ENCODE measurements around the gene FOXC2. TPM values are rescaled to one million over a fixed set of nuclear protein-coding genes. Genes with fewer than 3 reads are reported as not detected.

The FOXC2 gene
- total RNA-seq, 4 donors from 2014 or later = 9.3 to 18.2 (median 14.1) TPM

- TF ChIP-seq EP300 (IDR thresholded peaks at IDR 0.05) (no peak), POLR2A (IDR thresholded peaks at IDR 0.05) (no peak)
- TF ChIP-seq, protein P1, sequence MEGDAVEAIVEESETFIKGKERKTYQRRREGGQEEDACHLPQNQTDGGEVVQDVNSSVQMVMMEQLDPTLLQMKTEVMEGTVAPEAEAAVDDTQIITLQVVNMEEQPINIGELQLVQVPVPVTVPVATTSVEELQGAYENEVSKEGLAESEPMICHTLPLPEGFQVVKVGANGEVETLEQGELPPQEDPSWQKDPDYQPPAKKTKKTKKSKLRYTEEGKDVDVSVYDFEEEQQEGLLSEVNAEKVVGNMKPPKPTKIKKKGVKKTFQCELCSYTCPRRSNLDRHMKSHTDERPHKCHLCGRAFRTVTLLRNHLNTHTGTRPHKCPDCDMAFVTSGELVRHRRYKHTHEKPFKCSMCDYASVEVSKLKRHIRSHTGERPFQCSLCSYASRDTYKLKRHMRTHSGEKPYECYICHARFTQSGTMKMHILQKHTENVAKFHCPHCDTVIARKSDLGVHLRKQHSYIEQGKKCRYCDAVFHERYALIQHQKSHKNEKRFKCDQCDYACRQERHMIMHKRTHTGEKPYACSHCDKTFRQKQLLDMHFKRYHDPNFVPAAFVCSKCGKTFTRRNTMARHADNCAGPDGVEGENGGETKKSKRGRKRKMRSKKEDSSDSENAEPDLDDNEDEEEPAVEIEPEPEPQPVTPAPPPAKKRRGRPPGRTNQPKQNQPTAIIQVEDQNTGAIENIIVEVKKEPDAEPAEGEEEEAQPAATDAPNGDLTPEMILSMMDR (IDR thresholded peaks at IDR 0.05) = no peak
- H3K27me3 ChIP-seq = peaks cover 0 to 4% of the 10 kb centered on the region in 2 donors
- H3K27ac ChIP-seq = peak overlapping the region in 2 of 4 donors; percentile 93 to 95
- peaks cover 0 to 25% (median 0%) of the 10 kb centered on the region in 3 donors for H3K36me3 ChIP-seq
- H3K4me1 ChIP-seq = peaks cover 0 to 31% (median 11%) of the 10 kb centered on the region in 4 donors
- 23 to 27% methylated on average over 17 of the region's 17 CpGs for WGBS, 2 donors
- DNase-seq (ENCODE audit: low spot score in 2 of 2) = no peak
- peak overlapping the region; percentile 86 to 98 (median 95) for H3K4me3 ChIP-seq
- no peaks in the 10 kb centered on the region for H3K9me3 ChIP-seq
Observed at GRCh38 chr16:86555704-86556075, 10.9 kb upstream of the FOXC2 start.

GRCh38 chr16:86556576-86556975 is 10.1 kb upstream of the FOXC2 start:
- Histone ChIP-seq H3K9me3 (no peaks in the 10 kb centered on the region), H3K27me3 (peaks cover 0 to 4% of the 10 kb centered on the region in 2 donors), H3K4me3 (no peak overlapping the region), H3K27ac (no peak overlapping the region), H3K4me1 (peaks cover 0 to 31% (median 11%) of the 10 kb centered on the region in 4 donors), H3K36me3 (peaks cover 0 to 16% (median 0%) of the 10 kb centered on the region in 3 donors)
- WGBS, 2 donors = 72 to 80% methylated on average over 5 of the region's 5 CpGs
- DNase-seq (ENCODE audit: low spot score in 2 of 2) = no peak
- no peak for TF ChIP-seq POLR2A (IDR thresholded peaks at IDR 0.05)
- no peak for TF ChIP-seq EP300 (IDR thresholded peaks at IDR 0.05)

GRCh38 chr16:86557587-86557986 is 9.0 kb upstream of the FOXC2 start:
- Histone ChIP-seq H3K9me3 (no peaks in the 10 kb centered on the region), H3K27ac (no peak overlapping the region), H3K36me3 (peaks cover 0 to 6% (median 0%) of the 10 kb centered on the region in 3 donors), H3K4me1 (peaks cover 0 to 29% (median 11%) of the 10 kb centered on the region in 4 donors), H3K27me3 (peaks cover 0 to 4% of the 10 kb centered on the region in 2 donors), H3K4me3 (no peak overlapping the region)
- WGBS, 2 donors = 79 to 84% methylated on average over 4 of the region's 4 CpGs
- DNase-seq (ENCODE audit: low spot score in 2 of 2) = no peak
- TF ChIP-seq POLR2A (IDR thresholded peaks at IDR 0.05) (no peak), EP300 (IDR thresholded peaks at IDR 0.05) (no peak)
- TF ChIP-seq, protein P1 (IDR thresholded peaks at IDR 0.05) = no peak

GRCh38 chr16:86558355-86559193 is 8.1 kb upstream of the FOXC2 start:
- no peak overlapping the region for H3K27ac ChIP-seq
- TF ChIP-seq EP300 (IDR thresholded peaks at IDR 0.05) (no peak), POLR2A (IDR thresholded peaks at IDR 0.05) (no peak)
- TF ChIP-seq, protein P1 (IDR thresholded peaks at IDR 0.05) = no peak
- peaks cover 0 to 4% of the 10 kb centered on the region in 2 donors for H3K27me3 ChIP-seq
- H3K4me3 ChIP-seq = no peak overlapping the region
- DNase-seq (ENCODE audit: low spot score in 2 of 2) = no peak
- H3K9me3 ChIP-seq = no peaks in the 10 kb centered on the region
- 72 to 76% methylated on average over 26 to 28 of the region's 28 CpGs for WGBS, 2 donors
- H3K4me1 ChIP-seq = peaks cover 0 to 28% (median 11%) of the 10 kb centered on the region in 4 donors
- H3K36me3 ChIP-seq = no peaks in the 10 kb centered on the region

- H3K9me3 ChIP-seq = no peaks in the 10 kb centered on the region
- H3K4me1 ChIP-seq = peaks cover 0 to 23% (median 6%) of the 10 kb centered on the region in 4 donors
- peaks cover 0 to 14% of the 10 kb centered on the region in 2 donors for H3K27me3 ChIP-seq
- H3K36me3 ChIP-seq = no peaks in the 10 kb centered on the region
- no peak overlapping the region for H3K4me3 ChIP-seq
- no peak for DNase-seq (ENCODE audit: low spot score in 2 of 2)
- TF ChIP-seq POLR2A (IDR thresholded peaks at IDR 0.05) = no peak
- TF ChIP-seq, protein P1 (IDR thresholded peaks at IDR 0.05) = no peak
- no peak for TF ChIP-seq EP300 (IDR thresholded peaks at IDR 0.05)
- H3K27ac ChIP-seq = no peak overlapping the region
- 80 to 81% methylated on average over 8 to 9 of the region's 9 CpGs for WGBS, 2 donors
Observed at GRCh38 chr16:86559802-86560305, 6.8 kb upstream of the FOXC2 start.
